ENCODE measurements around the gene LAMA3.

The LAMA3 gene

DNA sequence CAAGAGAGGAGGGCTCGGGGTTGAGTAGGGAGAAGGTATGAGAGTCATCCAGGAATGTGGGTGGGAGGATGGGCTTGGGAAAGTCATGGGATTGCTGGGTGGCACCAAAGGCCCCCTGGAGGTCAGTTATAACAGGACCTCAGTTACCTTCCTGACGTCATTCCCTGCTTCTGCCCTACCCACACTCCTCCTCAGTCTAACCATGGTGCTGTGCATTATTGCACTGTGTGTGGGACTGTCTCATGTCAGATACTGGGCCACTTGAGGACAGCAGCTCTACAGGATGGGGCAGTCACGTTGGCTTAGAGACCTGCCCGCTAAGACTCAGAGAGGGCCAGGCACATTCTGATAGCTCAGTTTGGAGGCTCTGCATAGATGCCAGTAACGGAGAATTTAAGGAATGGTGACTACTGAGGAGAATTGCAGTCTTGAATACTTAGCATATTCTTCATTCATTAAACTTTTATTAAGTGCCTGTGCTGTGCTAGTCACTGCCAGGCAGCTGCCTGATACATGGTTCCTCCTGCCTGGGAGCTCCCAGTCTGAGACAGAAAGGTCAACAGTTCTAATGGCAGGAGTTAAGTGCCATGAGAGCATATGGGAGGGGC, 90.5 kb downstream of the LAMA3 start:
- peak; percentile 63 for DNase-seq (ENCODE audit: low spot score)

GRCh38 chr18:23784832-23785245, 95.6 kb downstream of the LAMA3 start:
- DNase-seq (ENCODE audit: low spot score): no peak

GRCh38 chr18:23793051-23793450, 103.8 kb downstream of the LAMA3 start:
- no peak for DNase-seq (ENCODE audit: low spot score)

GRCh38 chr18:23793985-23794867, 105.0 kb downstream of the LAMA3 start:
- no peak for DNase-seq (ENCODE audit: low spot score)

DNA sequence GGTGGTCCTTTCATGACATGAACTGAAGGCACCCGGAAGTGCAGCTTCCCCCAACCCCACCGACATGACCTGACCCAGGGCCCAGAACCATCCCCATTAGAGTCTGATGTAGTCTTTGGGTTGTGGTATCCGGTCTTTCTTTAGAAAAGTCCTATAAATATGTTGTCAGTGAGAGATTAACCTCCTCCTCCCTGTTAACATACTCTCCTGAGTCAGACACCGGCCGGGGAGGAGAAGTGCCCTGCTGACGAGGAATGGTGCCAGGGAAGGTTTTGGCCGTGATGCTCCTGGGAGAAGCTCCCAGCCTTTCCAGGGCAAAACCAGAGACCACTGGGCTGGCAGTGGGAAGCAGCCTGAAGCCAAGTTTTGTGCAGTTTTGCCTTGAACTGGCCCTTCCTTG, 109.0 kb downstream of the LAMA3 start:
- no peak for DNase-seq (ENCODE audit: low spot score)

- DNase-seq (ENCODE audit: low spot score): no peak
These were observed 109.6 kb downstream of the LAMA3 start for GRCh38 chr18:23798824-23799223.

GRCh38 chr18:23799540-23799939, 110.3 kb downstream of the LAMA3 start:
- DNase-seq (ENCODE audit: low spot score): no peak

DNA sequence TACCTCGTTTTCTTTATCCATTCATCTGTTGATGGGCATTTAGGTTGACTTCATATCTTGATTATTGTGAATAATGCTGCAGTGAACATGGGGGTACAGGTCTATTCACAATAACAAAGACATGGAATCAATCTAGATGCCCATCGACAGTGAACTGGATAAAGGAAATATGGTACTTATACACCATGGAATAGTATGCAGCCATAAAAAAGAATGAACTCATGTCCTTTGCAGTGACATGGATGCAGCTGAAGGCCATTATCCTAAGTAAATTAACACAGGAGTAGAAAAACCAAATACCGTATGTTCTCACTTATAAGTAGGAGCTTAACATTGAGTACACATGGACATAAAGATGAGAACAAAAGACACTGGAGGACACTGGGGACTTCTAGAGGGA, 111.6 kb downstream of the LAMA3 start:
- DNase-seq (ENCODE audit: low spot score): no peak

GRCh38 chr18:23802817-23803216, 113.6 kb downstream of the LAMA3 start:
- DNase-seq (ENCODE audit: low spot score): no peak

- no peak for DNase-seq (ENCODE audit: low spot score)
These were observed 114.5 kb downstream of the LAMA3 start for GRCh38 chr18:23803755-23804154.

DNA sequence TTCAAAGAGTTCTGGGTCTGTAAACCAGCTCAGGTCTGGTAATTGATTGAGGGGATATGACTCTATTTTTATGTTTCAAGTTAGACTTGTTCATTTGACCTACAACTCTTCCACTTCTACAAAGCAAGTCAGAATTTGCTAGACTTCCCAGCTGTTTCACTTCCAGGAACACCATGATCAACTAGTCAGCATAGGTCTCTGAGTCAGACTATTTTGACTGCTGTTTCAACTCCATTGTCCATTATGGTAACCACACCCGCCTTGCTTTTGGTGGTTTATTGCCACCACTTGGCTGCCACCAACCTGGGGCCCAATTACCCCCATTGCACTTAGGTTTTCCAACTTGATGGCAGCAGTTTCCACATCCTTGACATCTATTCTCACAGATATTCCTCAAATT, 116.6 kb downstream of the LAMA3 start:
- DNase-seq (ENCODE audit: low spot score): peak; percentile 25

- DNase-seq (ENCODE audit: low spot score): no peak
These were observed 120.2 kb downstream of the LAMA3 start for GRCh38 chr18:23809415-23809814.

GRCh38 chr18:23810396-23810795, 121.1 kb downstream of the LAMA3 start:
- DNase-seq (ENCODE audit: low spot score): no peak

DNA sequence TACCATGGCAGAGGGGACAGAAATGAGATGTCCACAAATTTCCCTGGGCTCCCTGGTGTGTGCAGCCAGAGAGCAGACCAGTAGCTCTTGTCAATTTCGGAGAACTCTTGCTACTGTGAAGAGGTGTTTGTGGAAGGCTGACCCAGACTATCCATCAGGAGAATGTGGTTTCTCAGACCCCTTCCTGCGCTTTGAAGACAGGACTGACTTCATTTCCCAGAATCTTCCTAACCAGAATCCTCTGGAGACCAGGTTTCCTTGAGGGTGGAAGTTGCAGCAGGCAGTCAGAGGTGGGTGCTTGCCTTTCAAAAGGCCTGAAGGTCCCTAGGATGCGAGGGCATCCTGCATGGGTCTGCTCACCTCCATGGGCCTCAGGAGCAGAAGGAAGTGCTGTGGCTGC, 121.9 kb downstream of the LAMA3 start:
- no peak for DNase-seq (ENCODE audit: low spot score)

- peak; percentile 53 for DNase-seq (ENCODE audit: low spot score)
These were observed 123.5 kb downstream of the LAMA3 start for GRCh38 chr18:23812546-23813440.

DNA sequence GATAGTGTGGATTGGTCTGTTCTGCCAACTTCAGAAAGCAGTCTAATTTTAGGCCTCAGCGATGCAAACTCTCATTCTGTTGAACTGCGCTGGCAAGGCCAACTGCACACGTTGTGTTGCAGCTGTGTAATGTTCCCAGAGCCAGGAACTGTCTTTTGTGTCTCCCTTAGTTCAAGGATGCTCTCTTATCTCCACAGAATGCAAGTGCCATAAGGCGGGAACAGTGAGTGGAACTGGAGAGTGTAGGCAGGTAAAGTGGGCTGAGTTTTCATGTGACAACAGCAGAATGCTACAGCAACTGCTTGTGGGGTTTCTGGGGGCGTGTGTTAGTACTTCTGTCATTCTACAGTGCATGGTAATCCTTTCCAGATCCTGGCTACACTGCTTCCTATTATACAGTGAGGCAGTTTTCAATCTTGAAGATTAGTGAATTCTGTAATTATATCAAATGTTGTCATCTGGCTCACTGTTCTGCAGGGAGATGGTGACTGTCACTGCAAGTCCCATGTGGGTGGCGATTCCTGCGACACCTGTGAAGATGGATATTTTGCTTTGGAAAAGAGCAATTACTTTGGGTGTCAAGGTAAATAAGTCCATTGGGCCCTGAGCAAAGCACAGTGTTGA, 125.8 kb downstream of the LAMA3 start:
- DNase-seq (ENCODE audit: low spot score): no peak

DNA sequence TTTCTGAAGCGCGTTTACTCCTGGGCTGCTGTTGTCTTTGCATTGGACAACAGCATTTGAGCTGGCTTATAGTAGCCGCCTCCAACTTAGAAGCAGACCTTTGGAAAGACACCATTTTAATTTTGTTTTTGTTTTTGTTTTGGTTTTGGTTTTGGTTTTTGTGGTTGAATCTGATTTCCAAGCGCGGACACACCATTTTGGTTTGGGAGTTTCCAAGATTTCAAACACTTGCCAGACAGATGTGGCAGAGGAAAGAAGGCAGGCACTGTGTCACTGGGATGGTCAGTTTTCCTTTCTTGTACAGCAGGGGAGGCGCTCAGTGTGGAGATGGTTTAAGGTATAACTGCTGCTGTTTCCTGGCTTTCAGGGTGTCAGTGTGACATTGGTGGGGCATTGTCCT, 126.8 kb downstream of the LAMA3 start:
- no peak for DNase-seq (ENCODE audit: low spot score)

GRCh38 chr18:23816740-23817139, 127.5 kb downstream of the LAMA3 start:
- no peak for DNase-seq (ENCODE audit: low spot score)

- no peak for DNase-seq (ENCODE audit: low spot score)
These were observed 129.7 kb downstream of the LAMA3 start for GRCh38 chr18:23819001-23819400.

GRCh38 chr18:23822590-23823385, 133.5 kb downstream of the LAMA3 start:
- no peak for DNase-seq (ENCODE audit: low spot score)

DNA sequence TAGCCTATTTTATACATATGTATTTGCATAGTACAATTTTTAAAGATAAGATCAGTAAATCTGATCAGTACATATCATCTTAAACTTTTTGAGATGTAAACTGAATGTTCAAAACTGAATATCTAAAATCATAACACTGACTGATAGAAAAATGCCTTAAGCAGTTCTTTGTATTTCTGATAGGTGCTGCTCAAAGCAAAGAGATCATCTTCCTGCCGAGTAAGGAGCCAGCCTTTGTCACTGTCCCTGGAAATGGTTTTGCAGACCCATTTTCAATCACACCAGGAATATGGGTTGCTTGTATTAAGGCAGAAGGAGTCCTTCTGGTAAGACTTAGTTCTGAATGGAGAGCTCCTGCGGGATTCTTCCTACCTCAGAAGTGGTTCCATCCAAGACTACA, 135.0 kb downstream of the LAMA3 start:
- peak; percentile 28 for DNase-seq (ENCODE audit: low spot score)
